Neural progenitor cell (in vitro differentiated cells): Measurements from ENCODE around the gene SARM1.

Experiments
- CTCF ChIP-seq: fragments of 200-600 bp; sonication (generic); IDR thresholded peaks from 2 replicates; pipeline ENCODE4 v1.5.1; 2017; ENCODE audit warnings: antibody characterized with exemption, mild to moderate bottlenecking
- EZH2 ChIP-seq: fragments of 200-600 bp; sonication (generic); IDR thresholded peaks from 2 replicates; pipeline ENCODE4 v1.6.1; 2017; ENCODE audit warnings: antibody characterized with exemption, mild to moderate bottlenecking, moderate library complexity
- EZH2phosphoT487 ChIP-seq: fragments of 200-600 bp; sonication (generic); IDR thresholded peaks from 2 replicates; pipeline ENCODE4 v1.6.1; 2017; ENCODE audit warnings: antibody characterized with exemption

- TF ChIP-seq CTCF (no peak), EZH2 (no peak), EZH2phosphoT487 (no peak)
Measured at GRCh38 chr17:28346199-28346580, 25.3 kb upstream of the SARM1 start.
